ENCODE measurements around the gene ABCD1. TPM values are rescaled to one million over a fixed set of nuclear protein-coding genes. Genes with fewer than 3 reads are reported as not detected.
A peak's percentile ranks its signal among the peaks of the same experiment; 100 is the strongest.

The ABCD1 gene
- total RNA-seq, 1 donor from 2014 or later, result 15.3 TPM

DNA sequence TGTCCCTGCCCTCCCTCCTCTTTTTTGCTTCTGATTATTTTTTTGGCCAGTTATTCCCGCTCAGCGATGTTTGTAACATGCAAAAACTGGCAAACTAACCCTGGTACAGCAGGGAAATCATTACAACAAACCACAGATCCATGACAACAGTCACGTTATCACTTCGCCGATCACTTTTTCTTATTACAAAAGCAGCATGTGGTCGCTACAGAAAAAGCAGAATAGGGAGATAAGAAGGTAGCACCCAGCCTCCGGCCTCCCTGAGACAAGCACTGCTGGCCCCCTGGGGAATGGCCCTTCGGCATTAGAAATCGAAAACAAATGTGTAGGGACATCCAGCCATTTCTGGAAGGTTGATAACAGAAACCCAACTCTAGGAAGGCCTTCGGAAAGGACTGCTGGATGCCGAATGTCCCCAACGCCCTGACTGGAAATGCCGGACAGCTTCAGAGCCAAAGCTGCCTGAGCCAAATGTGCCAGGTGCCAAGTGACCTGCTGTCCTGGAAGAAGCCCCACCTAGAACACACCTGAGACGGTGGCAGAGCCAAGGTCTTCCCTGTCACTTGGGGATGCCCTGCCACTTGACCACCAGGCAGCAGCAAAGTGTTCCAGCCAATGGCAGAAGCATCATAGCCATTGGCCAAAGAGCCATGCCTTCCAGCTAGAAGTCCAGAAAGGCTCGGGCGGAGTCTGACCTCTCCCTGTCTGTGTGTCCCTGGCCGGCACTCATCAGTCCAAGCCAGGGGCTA, 66.6 kb downstream of the ABCD1 start:
- no peak for DNase-seq (ENCODE audit: low read depth)
- Histone ChIP-seq H3K36me3 (ENCODE audit: control insufficient read depth, insufficient read depth, low read length) (no peaks in the 10 kb centered on the region), H3K27me3 (ENCODE audit: control insufficient read depth, insufficient read depth, low read length) (no peaks in the 10 kb centered on the region), H3K4me3 (ENCODE audit: low read depth, low read length) (no peak overlapping the region)
- TF ChIP-seq, protein P1, sequence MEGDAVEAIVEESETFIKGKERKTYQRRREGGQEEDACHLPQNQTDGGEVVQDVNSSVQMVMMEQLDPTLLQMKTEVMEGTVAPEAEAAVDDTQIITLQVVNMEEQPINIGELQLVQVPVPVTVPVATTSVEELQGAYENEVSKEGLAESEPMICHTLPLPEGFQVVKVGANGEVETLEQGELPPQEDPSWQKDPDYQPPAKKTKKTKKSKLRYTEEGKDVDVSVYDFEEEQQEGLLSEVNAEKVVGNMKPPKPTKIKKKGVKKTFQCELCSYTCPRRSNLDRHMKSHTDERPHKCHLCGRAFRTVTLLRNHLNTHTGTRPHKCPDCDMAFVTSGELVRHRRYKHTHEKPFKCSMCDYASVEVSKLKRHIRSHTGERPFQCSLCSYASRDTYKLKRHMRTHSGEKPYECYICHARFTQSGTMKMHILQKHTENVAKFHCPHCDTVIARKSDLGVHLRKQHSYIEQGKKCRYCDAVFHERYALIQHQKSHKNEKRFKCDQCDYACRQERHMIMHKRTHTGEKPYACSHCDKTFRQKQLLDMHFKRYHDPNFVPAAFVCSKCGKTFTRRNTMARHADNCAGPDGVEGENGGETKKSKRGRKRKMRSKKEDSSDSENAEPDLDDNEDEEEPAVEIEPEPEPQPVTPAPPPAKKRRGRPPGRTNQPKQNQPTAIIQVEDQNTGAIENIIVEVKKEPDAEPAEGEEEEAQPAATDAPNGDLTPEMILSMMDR (IDR thresholded peaks at IDR 0.05; ENCODE audit: insufficient read depth, low read length, poor library complexity, severe bottlenecking), result no peak

DNA sequence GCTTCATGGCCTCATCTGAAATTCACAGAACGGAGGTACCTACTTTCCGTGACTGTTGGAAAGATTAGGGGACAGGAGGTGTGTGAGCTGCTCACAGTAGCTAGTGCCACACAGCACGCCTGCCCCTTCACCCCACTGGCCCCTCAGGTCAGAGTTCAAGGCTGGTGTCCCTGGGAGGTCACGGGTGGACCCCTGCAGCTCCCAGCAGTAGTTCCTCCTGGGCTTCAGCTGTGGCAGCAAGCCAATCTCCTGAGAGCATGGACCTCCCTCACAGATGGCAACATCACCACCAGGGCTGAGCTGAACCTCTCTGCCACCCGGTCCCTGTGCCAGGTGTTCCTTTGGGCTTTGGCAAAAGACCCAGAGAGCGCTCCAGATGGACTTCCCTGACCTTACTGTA, 67.7 kb downstream of the ABCD1 start:
- H3K36me3 ChIP-seq (ENCODE audit: control insufficient read depth, insufficient read depth, low read length), result peaks cover 2% of the 10 kb centered on the region
- TF ChIP-seq, protein P1 (IDR thresholded peaks at IDR 0.05; ENCODE audit: insufficient read depth, low read length, poor library complexity, severe bottlenecking), result no peak
- no peak overlapping the region for H3K4me3 ChIP-seq (ENCODE audit: low read depth, low read length)
- no peak for DNase-seq (ENCODE audit: low read depth)
- H3K27me3 ChIP-seq (ENCODE audit: control insufficient read depth, insufficient read depth, low read length), result no peaks in the 10 kb centered on the region

DNA sequence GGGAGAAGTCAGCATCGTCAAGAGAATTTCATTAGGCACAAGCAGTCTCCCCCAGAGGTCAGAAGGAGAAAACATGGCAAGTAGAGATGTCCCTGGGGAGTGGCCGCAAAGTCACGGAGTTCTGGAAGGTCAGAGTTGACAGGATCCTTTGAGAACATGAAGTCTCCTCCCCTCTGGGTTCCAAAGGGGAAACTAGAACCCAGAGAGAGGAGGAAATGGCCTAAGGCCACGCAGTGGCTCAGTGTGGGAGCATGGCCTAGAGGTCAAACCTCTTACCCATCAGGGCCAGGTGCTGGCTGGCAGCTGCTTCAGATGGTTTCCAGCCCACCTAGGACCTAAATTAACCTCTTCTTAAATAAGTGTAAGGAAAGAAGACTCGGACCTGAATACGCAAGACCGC, 68.6 kb downstream of the ABCD1 start:
- Histone ChIP-seq H3K27me3 (ENCODE audit: control insufficient read depth, insufficient read depth, low read length) (no peaks in the 10 kb centered on the region), H3K4me3 (ENCODE audit: low read depth, low read length) (peak overlapping the region; percentile 79), H3K36me3 (ENCODE audit: control insufficient read depth, insufficient read depth, low read length) (peaks cover 2% of the 10 kb centered on the region)
- TF ChIP-seq, protein P1 (IDR thresholded peaks at IDR 0.05; ENCODE audit: insufficient read depth, low read length, poor library complexity, severe bottlenecking), result no peak
- DNase-seq (ENCODE audit: low read depth), result no peak

Other genes with a start within 250 kb of the ABCD1 start
- 6.2 and 10.3 TPM in 2 replicates for gene BGN, start 229.9 kb upstream of the ABCD1 start, total RNA-seq
- gene ATP2B3, start 207.2 kb upstream of the ABCD1 start, total RNA-seq, result not detected in 2 replicates
- 29.3 and 36.6 TPM in 2 replicates for gene CCNQ, start 125.7 kb upstream of the ABCD1 start, total RNA-seq
- gene DUSP9, start 77.7 kb upstream of the ABCD1 start, total RNA-seq, result 3.2 and 4.1 TPM in 2 replicates
- gene PNCK, start 51.0 kb upstream of the ABCD1 start, total RNA-seq, result 0.34 and 1.6 TPM in 2 replicates
- 35.0 and 36.0 TPM in 2 replicates for gene SLC6A8, start 36.9 kb upstream of the ABCD1 start, total RNA-seq
- 148 and 179 TPM in 2 replicates for gene BCAP31, start 469 bp upstream of the ABCD1 start, total RNA-seq
- 3.6 and 9.1 TPM in 2 replicates for gene PLXNB3, start 39.4 kb downstream of the ABCD1 start, total RNA-seq
- 0.08 and 0.27 TPM in 2 replicates for gene SRPK3, start 56.2 kb downstream of the ABCD1 start, total RNA-seq
- gene IDH3G, start 69.5 kb downstream of the ABCD1 start, total RNA-seq, result 80.6 and 84.0 TPM in 2 replicates
- gene SSR4, start 69.8 kb downstream of the ABCD1 start, total RNA-seq, result 300 and 319 TPM in 2 replicates
- gene PDZD4, start 105.7 kb downstream of the ABCD1 start, total RNA-seq, result 0.68 and 1.8 TPM in 2 replicates
- 122 and 138 TPM in 2 replicates for gene L1CAM, start 161.3 kb downstream of the ABCD1 start, total RNA-seq
- gene AVPR2, start 179.8 kb downstream of the ABCD1 start, total RNA-seq, result 0.08 and 0.21 TPM in 2 replicates
- gene ARHGAP4, start 201.4 kb downstream of the ABCD1 start, total RNA-seq, result 12.7 and 14.0 TPM in 2 replicates
- gene NAA10, start 210.2 kb downstream of the ABCD1 start, total RNA-seq, result 139 and 141 TPM in 2 replicates
- gene RENBP, start 219.8 kb downstream of the ABCD1 start, total RNA-seq, result 22.9 and 38.7 TPM in 2 replicates
- gene HCFC1, start 247.0 kb downstream of the ABCD1 start, total RNA-seq, result 56.2 and 72.2 TPM in 2 replicates
- gene TMEM187, start 247.9 kb downstream of the ABCD1 start, total RNA-seq, result 6.7 and 11.9 TPM in 2 replicates

Measured in kidney epithelial cell (primary cell).